ENCODE results near the gene SLC24A3.

DNA sequence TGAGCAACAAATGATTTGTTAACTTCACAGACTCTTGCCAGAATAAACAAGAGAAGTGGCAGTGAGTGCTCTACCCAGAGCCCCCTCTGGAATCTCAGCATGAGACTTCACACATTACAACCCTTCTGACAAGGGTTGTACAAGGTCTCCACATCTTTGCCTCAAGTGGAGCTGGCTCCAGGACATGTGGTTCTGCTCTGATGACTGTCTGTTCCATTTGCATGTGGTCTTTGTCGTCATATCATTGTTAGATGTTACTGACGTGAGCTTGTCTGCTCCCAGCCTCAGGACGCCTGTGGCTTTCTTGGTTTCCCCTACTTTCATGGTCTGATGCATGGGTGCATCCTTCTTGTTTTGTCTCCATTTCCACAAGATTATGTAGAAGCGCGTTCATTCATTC is 115.0 kb downstream of the SLC24A3 start:
- no peak for TF ChIP-seq POLR2AphosphoS5 (IDR thresholded peaks at IDR 0.05; ENCODE audit: low read depth, low read length)
- TF ChIP-seq, protein P1, sequence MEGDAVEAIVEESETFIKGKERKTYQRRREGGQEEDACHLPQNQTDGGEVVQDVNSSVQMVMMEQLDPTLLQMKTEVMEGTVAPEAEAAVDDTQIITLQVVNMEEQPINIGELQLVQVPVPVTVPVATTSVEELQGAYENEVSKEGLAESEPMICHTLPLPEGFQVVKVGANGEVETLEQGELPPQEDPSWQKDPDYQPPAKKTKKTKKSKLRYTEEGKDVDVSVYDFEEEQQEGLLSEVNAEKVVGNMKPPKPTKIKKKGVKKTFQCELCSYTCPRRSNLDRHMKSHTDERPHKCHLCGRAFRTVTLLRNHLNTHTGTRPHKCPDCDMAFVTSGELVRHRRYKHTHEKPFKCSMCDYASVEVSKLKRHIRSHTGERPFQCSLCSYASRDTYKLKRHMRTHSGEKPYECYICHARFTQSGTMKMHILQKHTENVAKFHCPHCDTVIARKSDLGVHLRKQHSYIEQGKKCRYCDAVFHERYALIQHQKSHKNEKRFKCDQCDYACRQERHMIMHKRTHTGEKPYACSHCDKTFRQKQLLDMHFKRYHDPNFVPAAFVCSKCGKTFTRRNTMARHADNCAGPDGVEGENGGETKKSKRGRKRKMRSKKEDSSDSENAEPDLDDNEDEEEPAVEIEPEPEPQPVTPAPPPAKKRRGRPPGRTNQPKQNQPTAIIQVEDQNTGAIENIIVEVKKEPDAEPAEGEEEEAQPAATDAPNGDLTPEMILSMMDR (IDR thresholded peaks at IDR 0.05), result no peak
- TF ChIP-seq, protein P2, sequence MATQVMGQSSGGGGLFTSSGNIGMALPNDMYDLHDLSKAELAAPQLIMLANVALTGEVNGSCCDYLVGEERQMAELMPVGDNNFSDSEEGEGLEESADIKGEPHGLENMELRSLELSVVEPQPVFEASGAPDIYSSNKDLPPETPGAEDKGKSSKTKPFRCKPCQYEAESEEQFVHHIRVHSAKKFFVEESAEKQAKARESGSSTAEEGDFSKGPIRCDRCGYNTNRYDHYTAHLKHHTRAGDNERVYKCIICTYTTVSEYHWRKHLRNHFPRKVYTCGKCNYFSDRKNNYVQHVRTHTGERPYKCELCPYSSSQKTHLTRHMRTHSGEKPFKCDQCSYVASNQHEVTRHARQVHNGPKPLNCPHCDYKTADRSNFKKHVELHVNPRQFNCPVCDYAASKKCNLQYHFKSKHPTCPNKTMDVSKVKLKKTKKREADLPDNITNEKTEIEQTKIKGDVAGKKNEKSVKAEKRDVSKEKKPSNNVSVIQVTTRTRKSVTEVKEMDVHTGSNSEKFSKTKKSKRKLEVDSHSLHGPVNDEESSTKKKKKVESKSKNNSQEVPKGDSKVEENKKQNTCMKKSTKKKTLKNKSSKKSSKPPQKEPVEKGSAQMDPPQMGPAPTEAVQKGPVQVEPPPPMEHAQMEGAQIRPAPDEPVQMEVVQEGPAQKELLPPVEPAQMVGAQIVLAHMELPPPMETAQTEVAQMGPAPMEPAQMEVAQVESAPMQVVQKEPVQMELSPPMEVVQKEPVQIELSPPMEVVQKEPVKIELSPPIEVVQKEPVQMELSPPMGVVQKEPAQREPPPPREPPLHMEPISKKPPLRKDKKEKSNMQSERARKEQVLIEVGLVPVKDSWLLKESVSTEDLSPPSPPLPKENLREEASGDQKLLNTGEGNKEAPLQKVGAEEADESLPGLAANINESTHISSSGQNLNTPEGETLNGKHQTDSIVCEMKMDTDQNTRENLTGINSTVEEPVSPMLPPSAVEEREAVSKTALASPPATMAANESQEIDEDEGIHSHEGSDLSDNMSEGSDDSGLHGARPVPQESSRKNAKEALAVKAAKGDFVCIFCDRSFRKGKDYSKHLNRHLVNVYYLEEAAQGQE (IDR thresholded peaks at IDR 0.05; ENCODE audit: insufficient read depth in 1 of 2, low read depth in 2 of 2, low read length in 1 of 2), result no peak

Data from Panc1 (cell line).